Measurements from ENCODE around the gene TENM4. TPM values are rescaled to one million over a fixed set of nuclear protein-coding genes. Genes with fewer than 3 reads are reported as not detected.

TENM4 gene
- total and polyA plus RNA-seq, 10 of the 15 experiments (the other 5 are each of a cell fraction or from before 2014, with no cell fraction given) = 0.03 to 0.12 (median 0.06) TPM; not detected in 7

DNA sequence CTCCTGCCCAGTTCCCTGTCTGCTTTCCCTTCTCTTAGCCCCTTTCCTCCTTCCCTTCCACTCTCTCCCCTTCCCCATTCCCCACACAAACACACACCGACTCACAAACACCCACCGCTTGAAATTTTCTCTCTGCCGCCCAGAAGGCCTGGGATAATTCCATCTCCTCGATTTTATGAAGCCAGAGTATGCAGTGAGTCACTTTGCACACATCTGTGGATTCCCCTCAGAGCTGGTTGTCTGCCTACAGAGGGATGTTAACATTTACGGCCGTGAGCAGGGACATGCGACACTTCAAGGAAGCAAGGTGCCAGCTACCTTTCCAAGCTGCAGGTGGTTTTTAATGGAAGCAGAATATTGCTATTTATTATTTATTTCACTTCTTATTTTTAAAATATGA, 332.0 kb downstream of the TENM4 start (continued):
- TF ChIP-seq ATF2 (IDR thresholded peaks at IDR 0.05; ENCODE audit: low read length) (no peak), WRNIP1 (IDR thresholded peaks at IDR 0.05; ENCODE audit: borderline replicate concordance, low read depth, low read length) (no peak), TAF1 (IDR thresholded peaks at IDR 0.05; ENCODE audit: borderline replicate concordance, low read depth, low read length) (no peak), SUZ12 (IDR thresholded peaks at IDR 0.05; ENCODE audit: unreplicated experiment) (no peak)

DNA sequence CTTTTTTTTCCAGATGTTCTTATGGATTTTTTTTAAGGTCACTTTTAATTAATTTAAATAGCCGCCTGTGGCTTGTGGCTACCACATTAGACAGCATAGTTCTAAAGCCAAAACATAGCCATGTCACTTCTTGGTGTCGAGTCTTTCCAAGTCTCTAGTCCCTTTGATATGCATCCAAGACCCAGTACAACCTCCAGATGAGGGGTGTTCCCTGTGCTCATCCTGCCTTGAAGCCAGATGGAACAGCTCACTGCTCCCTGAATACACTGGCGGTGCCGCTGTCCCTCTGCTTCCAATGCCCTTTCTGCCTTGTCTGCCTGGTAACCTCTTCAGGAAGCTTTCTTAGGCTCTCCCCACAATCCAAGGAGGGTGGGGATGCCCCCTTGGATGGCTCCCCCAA, 338.0 kb downstream of the TENM4 start:
- no peak for TF ChIP-seq ZBTB11 (CRISPR knock-in tag; IDR thresholded peaks at IDR 0.05)
- Histone ChIP-seq H3K4me2 (ENCODE audit: control insufficient read depth, insufficient read depth) (no peak overlapping the region), H3K4me3 (no peak overlapping the region), H3K27ac (ENCODE audit: control insufficient read depth, insufficient read depth) (no peak overlapping the region), H3K27me3 (replicated peaks in 1 of 2; ENCODE audit: control insufficient read depth in 2 of 2, insufficient read depth in 2 of 2, low read length in 1 of 2) (no peaks in the 10 kb centered on the region; a peak in 2 of 4 replicates), H3K9ac (ENCODE audit: control insufficient read depth, insufficient read depth, low read length) (no peak overlapping the region), H2AFZ (ENCODE audit: control insufficient read depth, low read depth, low read length) (no peak overlapping the region), H3K36me3 (ENCODE audit: control insufficient read depth in 2 of 2, insufficient read depth in 2 of 2, low read length in 1 of 2) (no peaks in the 10 kb centered on the region), H3K79me2 (ENCODE audit: control insufficient read depth, insufficient read depth, low read length) (no peaks in the 10 kb centered on the region), H3K4me1 (ENCODE audit: control insufficient read depth, insufficient read depth, low read length) (no peaks in the 10 kb centered on the region), H3K9me3 (replicated peaks; ENCODE audit: control insufficient read depth, insufficient read depth, low read length) (no peaks in the 10 kb centered on the region), H4K20me1 (ENCODE audit: control insufficient read depth, insufficient read depth) (no peaks in the 10 kb centered on the region)
- no peak for DNase-seq (ENCODE audit: low read depth, low spot score)
- RAD21 ChIA-PET (ENCODE audit: unreplicated experiment) = no interaction called here
- intact Hi-C loops (cut with micrococcal nuclease; ENCODE audit: unreplicated experiment) (no loop called here), in situ Hi-C loops (cut with MboI) (no loop called here)
- no peak for FAIRE-seq
- 17% methylated on average over 4 of the region's 4 CpGs for WGBS (ENCODE audit: insufficient coverage, insufficient replicate concordance, low lambda C conversion rate, missing lambda C conversion rate)
- POLR2A ChIA-PET = no interaction called here
- BruUV-seq (replicated peaks) = no TSS peak
- ATAC-seq = no peak
- SMC1A ChIA-PET (ENCODE audit: uncharacterized antibody, unreplicated experiment) = no interaction called here
- CTCF ChIA-PET = interaction anchor here (5.6 to 6.3 kb wide), 2 partner anchors 303 to 457 kb away, joined by 79 to 110 read pairs; no protein-coding TSS in a partner anchor
